Activated naive CD4-positive, alpha-beta T cell treated with anti-CD3 and anti-CD28 coated beads for 36 hours (primary cell): ENCODE results near the gene RAD51B. TPM values are rescaled to one million over a fixed set of nuclear protein-coding genes. Genes with fewer than 3 reads are reported as not detected.

Experiments
- CTCF ChIA-PET: fragments of 350-600 bp; sonication (Branson Sonifier 250); formaldehyde crosslinking; loops from one replicate; lab custom pipeline; 2021; ENCODE audit warnings: antibody characterized with exemption; lab: Charles Lee
- DNase-seq: peaks from one replicate; pipeline ENCODE4 v3.0.0-alpha.2; 2020
- H3K27ac Mint-ChIP-seq: one replicate; pipeline ENCODE4 v1.8.0; 2021; ENCODE audit warnings: mild to moderate bottlenecking, mixed read lengths
- H3K27me3 Mint-ChIP-seq: one replicate; pipeline ENCODE4 v1.8.0; 2021; ENCODE audit warnings: low read depth, mixed read lengths
- H3K36me3 Mint-ChIP-seq: one replicate; pipeline ENCODE4 v1.8.0; 2021; ENCODE audit warnings: low read depth, mixed read lengths
- H3K4me1 Mint-ChIP-seq: one replicate; pipeline ENCODE4 v1.8.0; 2021; ENCODE audit warnings: low read depth, mixed read lengths
- H3K4me3 Mint-ChIP-seq: one replicate; pipeline ENCODE4 v1.8.0; 2021; ENCODE audit warnings: mild to moderate bottlenecking, moderate library complexity, mixed read lengths
- H3K9me3 Mint-ChIP-seq: one replicate; pipeline ENCODE4 v1.8.0; 2021; ENCODE audit warnings: mixed read lengths
- intact Hi-C: fragments of 100-400 bp; cut with micrococcal nuclease; formaldehyde crosslinking; loops from one replicate; pipeline ENCODE4 v1.15.1; 2023
- total RNA-seq, 2 experiments: library from RNA; stranded (reverse); gene quantifications; one replicate each; pipeline ENCODE4 v1.2.3, GENCODE V29; 2021

RAD51B gene
- total RNA-seq, 2 experiments from 2014 or later = 44.8 to 47.6 TPM

- Mint-ChIP-seq H3K4me3 (no peak overlapping the region), H3K36me3 (no peaks in the 10 kb centered on the region), H3K27ac (no peak overlapping the region), H3K9me3 (no peaks in the 10 kb centered on the region), H3K4me1 (peaks cover 47% of the 10 kb centered on the region), H3K27me3 (no peaks in the 10 kb centered on the region)
- no peak for DNase-seq
- CTCF ChIA-PET = interaction anchor here (0.5 to 1.7 kb wide), 3 partner anchors 211 to 575 kb away, joined by 4 to 5 read pairs (median 4); no protein-coding TSS in a partner anchor
- intact Hi-C loops = no loop called here
These were observed 449.8 kb downstream of the RAD51B start for GRCh38 chr14:68269136-68269927.

- Mint-ChIP-seq H3K27me3 (no peaks in the 10 kb centered on the region), H3K4me1 (peaks cover 53% of the 10 kb centered on the region), H3K27ac (no peak overlapping the region), H3K4me3 (no peak overlapping the region), H3K9me3 (no peaks in the 10 kb centered on the region), H3K36me3 (no peaks in the 10 kb centered on the region)
- DNase-seq = no peak
- intact Hi-C loops = no loop called here
- CTCF ChIA-PET = interaction anchor here (0.7 to 1.7 kb wide), 4 partner anchors 8 to 574 kb away, joined by 3 to 5 read pairs (median 4); no protein-coding TSS in a partner anchor
These were observed 450.8 kb downstream of the RAD51B start for GRCh38 chr14:68270342-68270741.

DNA sequence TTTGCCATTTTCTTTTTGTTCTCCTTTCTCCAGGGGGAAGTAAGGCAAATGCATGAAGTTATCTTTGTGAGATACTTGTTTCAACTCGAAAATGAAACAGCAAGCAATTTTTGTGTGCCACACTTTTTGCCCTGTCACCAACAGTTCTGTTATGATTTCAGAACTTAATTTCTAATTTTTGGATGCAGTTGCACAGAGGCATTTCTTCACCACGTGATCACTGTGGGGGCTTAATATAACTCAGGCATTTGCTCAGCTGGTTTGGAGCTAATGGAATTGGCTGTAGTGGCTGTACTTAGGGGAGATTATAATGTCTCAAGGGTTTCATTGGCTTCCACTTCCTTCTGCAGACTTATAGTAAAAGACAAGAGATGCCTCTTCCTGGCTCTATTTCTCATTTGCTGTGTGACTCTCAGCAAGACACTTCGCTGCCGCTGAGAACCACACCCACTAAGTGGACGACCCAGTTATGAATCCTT, 452.4 kb downstream of the RAD51B start:
- H3K9me3 Mint-ChIP-seq = no peaks in the 10 kb centered on the region
- CTCF ChIA-PET = interaction anchor here (1.7 kb wide), 1 partner anchor 23 kb away, joined by 4 read pairs; no protein-coding TSS in a partner anchor
- intact Hi-C loops = loop anchor here (1.0 kb wide), 1 partner anchor 11 kb away; no protein-coding TSS in a partner anchor

GRCh38 chr14:68273413-68273812, 453.8 kb downstream of the RAD51B start:
- intact Hi-C loops = no loop called here
- H3K27me3 Mint-ChIP-seq = no peaks in the 10 kb centered on the region
- CTCF ChIA-PET = interaction anchor here (0.9 to 1.8 kb wide), 2 partner anchors 10 to 411 kb away, joined by 3 to 6 read pairs; no protein-coding TSS in a partner anchor
- no peak overlapping the region for H3K4me3 Mint-ChIP-seq
- DNase-seq = no peak
- H3K4me1 Mint-ChIP-seq = peaks cover 53% of the 10 kb centered on the region
- no peaks in the 10 kb centered on the region for H3K36me3 Mint-ChIP-seq
- no peak overlapping the region for H3K27ac Mint-ChIP-seq
- H3K9me3 Mint-ChIP-seq = no peaks in the 10 kb centered on the region

More for the DNA sequence above, 452.4 kb downstream of the RAD51B start:
- Mint-ChIP-seq H3K27me3 (no peaks in the 10 kb centered on the region), H3K4me1 (peaks cover 65% of the 10 kb centered on the region), H3K36me3 (no peaks in the 10 kb centered on the region), H3K27ac (no peak overlapping the region), H3K4me3 (no peak overlapping the region)
- no peak for DNase-seq

GRCh38 chr14:68274725-68275124, 455.1 kb downstream of the RAD51B start:
- H3K27ac Mint-ChIP-seq = no peak overlapping the region

GRCh38 chr14:68278576-68279436, 459.2 kb downstream of the RAD51B start:
- no peak for DNase-seq
- intact Hi-C loops = loop anchor here (5.0 kb wide), 1 partner anchor 188 kb away; no protein-coding TSS in a partner anchor
- H3K4me1 Mint-ChIP-seq = peaks cover 64% of the 10 kb centered on the region
- no peaks in the 10 kb centered on the region for H3K9me3 Mint-ChIP-seq
- no peaks in the 10 kb centered on the region for H3K27me3 Mint-ChIP-seq
- CTCF ChIA-PET = interaction anchor here (0.8 kb wide), 1 partner anchor 8 kb away, joined by 3 read pairs; no protein-coding TSS in a partner anchor
- no peak overlapping the region for H3K4me3 Mint-ChIP-seq
- no peaks in the 10 kb centered on the region for H3K36me3 Mint-ChIP-seq
- no peak overlapping the region for H3K27ac Mint-ChIP-seq

More at GRCh38 chr14:68274725-68275124, 455.1 kb downstream of the RAD51B start:
- DNase-seq = no peak
- H3K27me3 Mint-ChIP-seq = no peaks in the 10 kb centered on the region
- no peaks in the 10 kb centered on the region for H3K36me3 Mint-ChIP-seq
- intact Hi-C loops = loop anchor here (1.0 to 5.0 kb wide), 3 partner anchors 9 to 514 kb away; no protein-coding TSS in a partner anchor
- H3K9me3 Mint-ChIP-seq = no peaks in the 10 kb centered on the region
- CTCF ChIA-PET = no interaction called here
- peaks cover 47% of the 10 kb centered on the region for H3K4me1 Mint-ChIP-seq
- H3K4me3 Mint-ChIP-seq = no peak overlapping the region

- Mint-ChIP-seq H3K4me3 (no peak overlapping the region), H3K36me3 (no peaks in the 10 kb centered on the region), H3K9me3 (no peaks in the 10 kb centered on the region), H3K27ac (no peak overlapping the region), H3K27me3 (no peaks in the 10 kb centered on the region), H3K4me1 (peaks cover 67% of the 10 kb centered on the region)
- CTCF ChIA-PET = no interaction called here
- intact Hi-C loops = loop anchor here (5.0 kb wide), 1 partner anchor 188 kb away; no protein-coding TSS in a partner anchor
- DNase-seq = no peak
These were observed 459.8 kb downstream of the RAD51B start for GRCh38 chr14:68279437-68279720.

DNA sequence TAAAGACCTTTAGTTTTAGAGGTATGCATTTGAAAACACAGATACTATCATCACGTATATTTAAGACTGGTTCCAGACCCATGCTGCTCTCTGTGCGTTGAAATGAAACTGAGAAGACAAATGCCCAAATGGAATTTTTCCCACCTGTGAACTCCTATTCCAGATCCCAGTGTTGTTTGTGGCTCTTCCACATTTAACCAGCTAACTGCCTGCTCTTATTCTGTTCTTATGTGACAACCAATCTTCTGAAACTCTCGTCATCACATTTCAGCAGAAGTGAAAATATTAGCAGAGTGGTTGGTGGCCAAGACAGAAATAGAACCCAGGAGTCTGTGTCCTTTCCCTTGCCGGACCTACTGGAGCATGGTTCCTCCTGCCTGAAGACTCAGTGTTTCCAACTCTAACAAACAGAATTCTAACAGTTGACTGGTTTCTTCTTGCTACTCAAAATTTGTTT, 460.2 kb downstream of the RAD51B start:
- no peak for DNase-seq
- CTCF ChIA-PET = no interaction called here
- Mint-ChIP-seq H3K36me3 (no peaks in the 10 kb centered on the region), H3K9me3 (no peaks in the 10 kb centered on the region), H3K27me3 (no peaks in the 10 kb centered on the region), H3K4me1 (peaks cover 68% of the 10 kb centered on the region), H3K4me3 (no peak overlapping the region), H3K27ac (no peak overlapping the region)
- intact Hi-C loops = loop anchor here (5.0 to 10.0 kb wide), 3 partner anchors 187 to 695 kb away; partner anchors contain the start of gene ACTN1

- H3K4me1 Mint-ChIP-seq = peaks cover 70% of the 10 kb centered on the region
- intact Hi-C loops = loop anchor here (5.0 to 10.0 kb wide), 2 partner anchors 406 to 693 kb away; partner anchors contain the start of gene ACTN1
- H3K36me3 Mint-ChIP-seq = no peaks in the 10 kb centered on the region
- CTCF ChIA-PET = no interaction called here
- H3K27me3 Mint-ChIP-seq = no peaks in the 10 kb centered on the region
- no peaks in the 10 kb centered on the region for H3K9me3 Mint-ChIP-seq
- no peak for DNase-seq
- no peak overlapping the region for H3K27ac Mint-ChIP-seq
- H3K4me3 Mint-ChIP-seq = no peak overlapping the region
These were observed 461.9 kb downstream of the RAD51B start for GRCh38 chr14:68281497-68281896.

- Mint-ChIP-seq H3K27ac (peak overlapping the region; percentile 36), H3K27me3 (no peaks in the 10 kb centered on the region), H3K9me3 (no peaks in the 10 kb centered on the region), H3K4me1 (peaks cover 80% of the 10 kb centered on the region), H3K4me3 (no peak overlapping the region), H3K36me3 (no peaks in the 10 kb centered on the region)
- CTCF ChIA-PET = interaction anchor here (0.6 to 1.4 kb wide), 6 partner anchors 10 to 649 kb away, joined by 3 to 6 read pairs (median 3); no protein-coding TSS in a partner anchor
- DNase-seq = peak; percentile 66
- intact Hi-C loops = loop anchor here (1.0 to 10.0 kb wide), 6 partner anchors 7 to 692 kb away; partner anchors contain the start of genes ACTN1 and ZFP36L1
These were observed 463.1 kb downstream of the RAD51B start for GRCh38 chr14:68282479-68283377.
